Mesothelial cell of epicardium (in vitro differentiated cells): ENCODE results near the gene TTC7B. TPM values are rescaled to one million over a fixed set of nuclear protein-coding genes. Genes with fewer than 3 reads are reported as not detected.

Experiments used
- DNase-seq, 2 experiments: peaks; one replicate each; pipeline ENCODE4 v3.0.0; 2021; ENCODE audit warnings: low spot score in 2 of 2; ENCODE audit not compliant: unreplicated experiment in 2 of 2
- H3K27ac Mint-ChIP-seq: 2 replicates; pipeline ENCODE4 v1.8.0; 2021; ENCODE audit warnings: mixed read lengths
- H3K27me3 Mint-ChIP-seq: 2 replicates; pipeline ENCODE4 v1.8.0; 2021; ENCODE audit warnings: low read depth, mixed read lengths
- H3K36me3 Mint-ChIP-seq: 2 replicates; pipeline ENCODE4 v1.8.0; 2021; ENCODE audit warnings: mixed read lengths
- H3K4me1 Mint-ChIP-seq: 2 replicates; pipeline ENCODE4 v1.8.0; 2021; ENCODE audit warnings: mixed read lengths
- H3K4me3 Mint-ChIP-seq: 2 replicates; pipeline ENCODE4 v1.8.0; 2021; ENCODE audit warnings: mild to moderate bottlenecking, moderate library complexity, mixed read lengths
- H3K9me3 Mint-ChIP-seq: 2 replicates; pipeline ENCODE4 v1.8.0; 2021; ENCODE audit warnings: mixed read lengths
- CTCF ChIP-seq: fragments of 200-600 bp; sonication (generic); IDR thresholded peaks from one replicate; pipeline ENCODE4 v1.5.0; 2021; ENCODE audit warnings: antibody characterized with exemption; ENCODE audit not compliant: unreplicated experiment
- total RNA-seq: library from RNA; stranded (reverse); gene quantifications from 3 replicates; pipeline ENCODE4 v1.2.1, GENCODE V29; 2021

Gene TTC7B
- total RNA-seq, 1 donor from 2014 or later: 56.5 TPM

DNA sequence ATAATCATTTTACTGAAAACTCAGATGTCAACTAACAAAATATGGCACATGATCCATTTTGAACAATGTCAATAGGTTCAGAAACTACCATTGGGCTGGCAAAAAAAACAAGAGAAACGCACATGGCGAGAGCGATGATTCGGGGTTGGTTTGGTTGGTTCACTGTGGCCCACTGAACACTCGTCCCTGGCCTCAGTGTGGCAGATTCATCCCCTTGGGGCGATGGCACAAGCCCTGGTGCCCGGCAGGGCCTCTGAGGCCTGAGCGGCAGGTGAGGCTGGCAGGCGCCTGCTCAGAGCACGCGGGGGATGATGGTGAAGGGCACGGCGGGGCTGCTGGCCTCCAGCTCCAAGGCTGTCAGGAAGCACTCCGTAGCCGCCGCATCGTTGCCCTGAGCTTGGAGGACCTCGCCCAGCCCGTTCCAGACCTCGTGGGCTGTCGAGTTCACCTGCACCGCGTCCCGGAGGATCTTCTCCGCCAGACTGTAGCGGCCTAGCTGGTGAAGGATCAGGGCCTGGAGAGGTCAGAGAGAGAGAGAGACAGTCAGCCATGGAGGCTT is 275.1 kb downstream of the TTC7B start:
- TF ChIP-seq CTCF: no peak
- Mint-ChIP-seq H3K4me1 (peaks cover 21% of the 10 kb centered on the region), H3K9me3 (no peaks in the 10 kb centered on the region), H3K27ac (no peak overlapping the region), H3K27me3 (peaks cover under 1% of the 10 kb centered on the region), H3K36me3 (peaks cover 25% of the 10 kb centered on the region), H3K4me3 (no peak overlapping the region)
- DNase-seq: no peak

DNA sequence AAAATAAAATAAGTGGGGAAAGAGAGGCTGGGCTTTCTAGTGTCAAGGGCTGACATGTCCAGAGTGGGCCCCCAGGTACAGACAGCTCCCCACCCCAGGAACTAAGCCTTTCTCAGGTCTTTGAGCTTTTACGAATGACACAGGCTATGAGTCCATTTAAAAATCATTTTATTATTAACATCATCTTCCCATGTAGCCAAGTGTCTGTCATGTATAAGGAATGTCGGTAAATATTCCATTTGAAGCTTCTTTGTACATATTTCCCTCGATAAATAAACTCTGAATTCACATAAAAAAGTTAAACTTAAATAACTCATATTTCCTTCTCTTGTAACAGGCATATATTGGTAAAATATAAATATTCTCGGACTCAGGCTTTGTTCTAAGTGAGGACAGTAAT is 275.8 kb downstream of the TTC7B start:
- Mint-ChIP-seq H3K27ac (no peak overlapping the region), H3K9me3 (no peaks in the 10 kb centered on the region), H3K27me3 (no peaks in the 10 kb centered on the region), H3K4me1 (peaks cover 24% of the 10 kb centered on the region), H3K36me3 (peaks cover 25% of the 10 kb centered on the region), H3K4me3 (no peak overlapping the region)
- no peak for DNase-seq
- no peak for TF ChIP-seq CTCF

DNA sequence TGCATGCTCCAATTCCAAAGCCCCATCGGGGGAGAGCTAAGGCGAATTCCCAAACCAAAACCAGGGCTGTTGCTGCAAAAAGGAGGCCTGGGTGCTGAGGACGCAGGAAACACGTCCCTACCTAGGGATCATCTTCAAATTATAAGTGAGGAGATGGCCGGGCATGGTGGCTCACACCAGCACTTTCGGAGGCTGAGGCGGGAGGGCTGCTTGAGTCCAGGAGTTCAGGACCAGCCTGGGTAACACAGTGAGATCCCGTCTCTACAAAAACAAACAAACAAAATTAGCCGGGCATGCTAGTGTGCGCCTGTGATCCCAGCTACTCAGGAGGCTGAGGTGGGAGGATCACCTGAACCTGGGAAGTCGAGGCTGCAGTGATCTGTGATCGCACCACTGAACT is 276.2 kb downstream of the TTC7B start:
- no peak overlapping the region for H3K27ac Mint-ChIP-seq
- TF ChIP-seq CTCF: no peak
- no peak for DNase-seq
- no peaks in the 10 kb centered on the region for H3K9me3 Mint-ChIP-seq
- no peaks in the 10 kb centered on the region for H3K27me3 Mint-ChIP-seq
- peaks cover 26% of the 10 kb centered on the region for H3K4me1 Mint-ChIP-seq
- H3K4me3 Mint-ChIP-seq: no peak overlapping the region
- H3K36me3 Mint-ChIP-seq: peaks cover 25% of the 10 kb centered on the region

- no peak for TF ChIP-seq CTCF
- Mint-ChIP-seq H3K36me3 (peaks cover 25% of the 10 kb centered on the region), H3K27me3 (no peaks in the 10 kb centered on the region), H3K9me3 (no peaks in the 10 kb centered on the region), H3K4me3 (no peak overlapping the region), H3K4me1 (peaks cover 26% of the 10 kb centered on the region), H3K27ac (no peak overlapping the region)
- no peak for DNase-seq
These were observed 276.8 kb downstream of the TTC7B start for GRCh38 chr14:90539496-90539775.

- peaks cover 25% of the 10 kb centered on the region for H3K36me3 Mint-ChIP-seq
- no peak overlapping the region for H3K27ac Mint-ChIP-seq
- H3K9me3 Mint-ChIP-seq: no peaks in the 10 kb centered on the region
- peaks cover 31% of the 10 kb centered on the region for H3K4me1 Mint-ChIP-seq
- no peak for TF ChIP-seq CTCF
- no peaks in the 10 kb centered on the region for H3K27me3 Mint-ChIP-seq
- no peak overlapping the region for H3K4me3 Mint-ChIP-seq
- no peak for DNase-seq
These were observed 277.3 kb downstream of the TTC7B start for GRCh38 chr14:90538716-90539495.
